Measurements from ENCODE around the gene ITPKA. TPM values are rescaled to one million over a fixed set of nuclear protein-coding genes. Genes with fewer than 3 reads are reported as not detected.

ITPKA gene
- total RNA-seq, 4 donors from 2014 or later, result 0.34 to 1.5 TPM; not detected in 2

GRCh38 chr15:41505776-41506175 is 12.1 kb downstream of the ITPKA start:
- TF ChIP-seq, protein P1, sequence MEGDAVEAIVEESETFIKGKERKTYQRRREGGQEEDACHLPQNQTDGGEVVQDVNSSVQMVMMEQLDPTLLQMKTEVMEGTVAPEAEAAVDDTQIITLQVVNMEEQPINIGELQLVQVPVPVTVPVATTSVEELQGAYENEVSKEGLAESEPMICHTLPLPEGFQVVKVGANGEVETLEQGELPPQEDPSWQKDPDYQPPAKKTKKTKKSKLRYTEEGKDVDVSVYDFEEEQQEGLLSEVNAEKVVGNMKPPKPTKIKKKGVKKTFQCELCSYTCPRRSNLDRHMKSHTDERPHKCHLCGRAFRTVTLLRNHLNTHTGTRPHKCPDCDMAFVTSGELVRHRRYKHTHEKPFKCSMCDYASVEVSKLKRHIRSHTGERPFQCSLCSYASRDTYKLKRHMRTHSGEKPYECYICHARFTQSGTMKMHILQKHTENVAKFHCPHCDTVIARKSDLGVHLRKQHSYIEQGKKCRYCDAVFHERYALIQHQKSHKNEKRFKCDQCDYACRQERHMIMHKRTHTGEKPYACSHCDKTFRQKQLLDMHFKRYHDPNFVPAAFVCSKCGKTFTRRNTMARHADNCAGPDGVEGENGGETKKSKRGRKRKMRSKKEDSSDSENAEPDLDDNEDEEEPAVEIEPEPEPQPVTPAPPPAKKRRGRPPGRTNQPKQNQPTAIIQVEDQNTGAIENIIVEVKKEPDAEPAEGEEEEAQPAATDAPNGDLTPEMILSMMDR (IDR thresholded peaks at IDR 0.05; ENCODE audit: low read depth), result no peak

- TF ChIP-seq, protein P1 (IDR thresholded peaks at IDR 0.05; ENCODE audit: low read depth), result no peak
Observed at GRCh38 chr15:41506796-41507341, 13.2 kb downstream of the ITPKA start.

DNA sequence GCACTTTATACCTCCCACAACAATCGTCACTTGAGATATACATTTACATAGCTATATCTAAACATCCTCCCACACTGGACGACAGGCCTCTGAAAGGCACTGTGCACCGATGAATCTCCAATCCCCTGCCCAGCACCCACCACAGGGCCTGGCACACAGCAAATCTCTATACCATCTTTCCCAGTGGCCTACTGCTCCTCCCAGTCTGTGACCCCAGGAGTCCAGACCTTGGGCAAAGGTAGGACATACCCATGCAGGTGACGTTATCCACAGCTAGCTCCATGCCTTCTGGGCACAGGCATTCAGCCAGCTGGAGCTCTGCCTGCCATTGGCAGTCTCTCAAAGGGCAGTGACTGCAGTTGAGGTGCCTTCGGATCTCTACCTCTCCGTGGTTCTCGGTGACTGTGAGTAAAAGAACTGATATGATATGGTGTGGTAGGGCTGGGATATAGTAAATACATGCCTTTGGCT is 14.2 kb downstream of the ITPKA start:
- TF ChIP-seq, protein P1 (IDR thresholded peaks at IDR 0.05; ENCODE audit: low read depth), result no peak

DNA sequence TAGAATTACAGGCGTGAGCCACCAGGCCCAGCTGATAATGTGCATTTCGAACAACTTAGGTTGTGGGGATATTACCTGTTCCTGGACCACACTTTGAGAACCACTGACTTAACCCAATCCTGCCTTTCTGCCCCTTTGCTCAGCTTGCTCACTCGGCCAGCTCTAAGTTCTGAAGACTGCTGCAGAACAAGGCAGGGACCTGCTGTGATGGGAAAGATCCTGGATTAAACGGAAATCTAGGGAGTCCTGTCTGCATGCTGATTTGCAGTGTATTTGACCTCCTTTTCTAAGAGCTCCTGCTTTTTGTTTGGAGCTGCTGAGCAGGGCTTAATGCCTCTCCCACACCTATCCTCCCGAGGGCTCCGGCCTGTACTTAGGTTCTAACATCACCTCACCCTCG is 17.1 kb downstream of the ITPKA start:
- TF ChIP-seq, protein P1 (IDR thresholded peaks at IDR 0.05; ENCODE audit: low read depth), result no peak

GRCh38 chr15:41511331-41511898 is 17.7 kb downstream of the ITPKA start:
- TF ChIP-seq, protein P1 (IDR thresholded peaks at IDR 0.05; ENCODE audit: low read depth), result no peak

GRCh38 chr15:41511899-41512369 is 18.3 kb downstream of the ITPKA start:
- TF ChIP-seq, protein P1 (IDR thresholded peaks at IDR 0.05; ENCODE audit: low read depth), result no peak

- TF ChIP-seq, protein P1 (IDR thresholded peaks at IDR 0.05; ENCODE audit: low read depth), result no peak
Observed at GRCh38 chr15:41512512-41512939, 18.9 kb downstream of the ITPKA start.

Data from subcutaneous adipose tissue (tissue), 4 donors.